ENCODE measurements around the gene CUL4A. TPM values are rescaled to one million over a fixed set of nuclear protein-coding genes. Genes with fewer than 3 reads are reported as not detected.

The CUL4A gene
- total and polyA plus RNA-seq, 9 of the 15 experiments (the other 6 are each of a cell fraction or from before 2014, with no cell fraction given) = 21.1 to 92.0 (median 63.2) TPM

- Histone ChIP-seq H3K9me1 (ENCODE audit: control insufficient read depth, insufficient read depth, low read length) (no peaks in the 10 kb centered on the region), H3K27ac (ENCODE audit: extremely low read depth, low read depth, low read length) (no peak overlapping the region; the same call in 2 of the 3 replicates), H3K79me2 (ENCODE audit: control insufficient read depth, insufficient read depth, low read length) (no peaks in the 10 kb centered on the region; the same call in 2 of the 3 replicates), H2AFZ (ENCODE audit: low read depth, low read length) (no peak overlapping the region), H3K4me2 (ENCODE audit: insufficient read depth, low read length) (no peak overlapping the region), H3K9ac (ENCODE audit: insufficient read depth in 1 of 2, low read depth in 2 of 2, low read length in 2 of 2) (no peak overlapping the region), H3K27me3 (ENCODE audit: control insufficient read depth in 2 of 2, insufficient read depth in 2 of 2, low read length in 2 of 2) (no peaks in the 10 kb centered on the region), H3K36me3 (ENCODE audit: control insufficient read depth, insufficient read depth, low read length) (no peaks in the 10 kb centered on the region), H4K20me1 (replicated peaks; ENCODE audit: control insufficient read depth, insufficient read depth, low read length) (no peaks in the 10 kb centered on the region), H3K4me1 (replicated peaks in 1 of 2; ENCODE audit: control insufficient read depth in 2 of 2, insufficient read depth in 2 of 2, low read length in 2 of 2) (peaks cover 11 to 20% of the 10 kb centered on the region in 2 experiments; a peak in 4 of 5 replicates), H3K4me3 (no peak overlapping the region), H3K9me3 (replicated peaks; ENCODE audit: control insufficient read depth, insufficient read depth, low read depth, low read length) (no peaks in the 10 kb centered on the region)
- ChIA-PET CTCF (ENCODE audit: low intra/inter-chr PET ratio) (no interaction called here), POLR2A (interaction anchor here (0.6 to 1.5 kb wide), 2 partner anchors 9 to 18 kb away, joined by 3 read pairs; no protein-coding TSS in a partner anchor)
- DNase-seq (ENCODE audit: extremely low read depth in 1 of 4, low spot score in 3 of 4) (no peak), ATAC-seq (no peak), FAIRE-seq (no peak)
- TF ChIP-seq ZNF592 (IDR thresholded peaks at IDR 0.05) = 0 out of 2 replicates have a peak, but pooled peaks have one; percentile 18
- peak; percentile 58 for TF ChIP-seq C11orf30 (IDR thresholded peaks at IDR 0.05; ENCODE audit: low read depth)
- TF ChIP-seq ZNF316 (IDR thresholded peaks at IDR 0.05) = peak; percentile 21; the same call in 1 of the 2 replicates
- TF ChIP-seq STAG1 (CRISPR knock-in tag; IDR thresholded peaks at IDR 0.05; ENCODE audit: borderline replicate concordance) = no peak
- TF ChIP-seq MAFG (tag; conservative IDR thresholded peaks at IDR 0.05) = 0 out of 2 replicates have a peak, but pooled peaks have one; percentile 16
- no peak for TF ChIP-seq ZNF408 (CRISPR knock-in tag; IDR thresholded peaks at IDR 0.05; ENCODE audit: low read depth)
- intact Hi-C loops (cut with micrococcal nuclease) = loop anchor here (10.0 kb wide), 1 partner anchor 292 kb away; no protein-coding TSS in a partner anchor
- no TSS peak for BruUV-seq (replicated peaks)
- WGBS (ENCODE audit: insufficient coverage, low coverage, missing lambda C conversion rate) = 71% methylated on average over 9 of the region's 10 CpGs
- in situ Hi-C loops (cut with MboI) = loop anchor here (10.0 kb wide), 1 partner anchor 112 kb away; no protein-coding TSS in a partner anchor
Observed at GRCh38 chr13:113272701-113273181, 63.3 kb downstream of the CUL4A start.

All from K562 (cell line).